Activated CD4-positive, CD25-positive, alpha-beta regulatory T cell treated with anti-CD3 and anti-CD28 coated beads, Interleukin-2, amount 50 U/mL, for 16 hours (primary cell): ENCODE data around the gene GPC1.
A peak's percentile ranks its signal among the peaks of the same experiment; 100 is the strongest.

Experiments used
- DNase-seq: peaks from one replicate; pipeline ENCODE4 v3.0.0-alpha.2; 2020; ENCODE audit warnings: low read depth, low spot score

The GPC1 gene

DNA sequence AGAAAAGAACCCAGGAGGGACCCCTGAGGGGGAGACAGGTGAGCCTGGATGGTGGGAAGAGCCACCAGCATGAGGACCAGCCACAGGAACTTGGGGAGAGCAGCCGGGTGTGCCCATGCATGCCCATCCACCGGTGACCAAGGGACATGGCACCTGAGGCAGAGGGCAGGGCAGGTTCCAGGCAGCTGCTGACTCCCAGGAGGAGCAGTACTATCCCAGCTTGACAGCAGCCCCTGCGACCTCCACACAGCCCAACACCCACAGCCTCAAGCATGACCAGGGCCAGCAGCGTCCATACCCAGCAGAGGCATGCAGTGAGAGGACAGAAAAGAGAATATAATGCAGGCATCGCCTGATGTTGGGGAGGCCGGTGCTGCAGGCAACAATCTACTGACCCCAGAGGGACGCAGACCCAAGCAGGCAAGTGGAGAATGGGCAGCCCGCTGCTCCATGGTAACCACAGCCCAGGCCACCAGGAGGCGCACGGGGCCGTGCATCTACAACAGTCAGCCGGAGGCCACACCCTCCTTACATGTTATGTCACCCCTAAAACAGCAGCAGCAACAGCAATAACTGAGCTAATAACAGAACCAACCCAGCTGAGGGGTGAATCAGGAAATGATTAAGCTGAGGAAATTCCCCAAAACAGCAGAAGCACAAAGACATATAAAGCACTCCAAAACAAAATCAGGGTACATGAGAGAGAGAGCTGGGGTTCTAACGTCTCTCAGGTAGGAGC lies 78.3 kb downstream of the GPC1 start:
- DNase-seq, result peak; percentile 70

DNA sequence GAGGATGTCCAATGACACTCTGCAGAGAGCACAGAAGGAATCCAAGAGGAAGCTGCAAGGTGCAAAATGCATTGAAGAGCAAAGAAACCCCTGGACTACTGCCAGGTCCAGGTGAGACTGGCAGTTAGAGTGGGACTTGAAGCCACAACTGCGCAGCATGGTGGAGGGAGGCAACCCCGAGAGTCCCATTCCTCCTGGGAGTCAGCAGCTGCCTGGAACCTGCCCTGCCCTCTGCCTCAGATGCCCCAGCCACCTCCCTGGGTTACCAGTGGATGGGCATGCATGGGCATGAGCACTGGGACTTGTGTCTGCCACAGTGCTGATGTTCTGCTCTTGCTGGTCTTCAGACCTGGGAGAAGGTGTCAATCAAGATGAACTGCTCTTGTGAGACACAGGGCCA lies 79.2 kb downstream of the GPC1 start:
- no peak for DNase-seq

DNA sequence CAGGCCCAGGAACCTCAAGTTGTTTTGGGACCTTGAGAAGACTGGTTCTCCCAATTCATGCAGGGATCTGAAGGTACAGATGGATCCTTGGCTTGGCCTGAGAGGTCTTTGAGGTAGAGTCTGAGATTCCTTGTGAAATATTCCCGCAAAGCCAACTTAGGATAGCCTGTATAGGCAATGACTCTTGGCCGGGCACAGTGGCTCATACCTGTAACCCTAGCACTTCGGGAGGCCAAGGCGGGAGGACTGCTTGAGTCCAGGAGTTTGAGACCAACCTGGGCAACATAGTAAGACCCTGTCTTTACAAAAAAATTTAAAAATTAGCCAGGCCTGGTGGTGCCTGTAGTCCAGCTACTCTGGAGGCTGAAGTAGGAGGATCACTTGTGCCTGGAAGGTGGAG lies 81.9 kb downstream of the GPC1 start:
- DNase-seq, result no peak
